Muscle of back (tissue), 11 donors: ENCODE results near the gene AKT3. TPM values are rescaled to one million over a fixed set of nuclear protein-coding genes. Genes with fewer than 3 reads are reported as not detected.
A peak's percentile ranks its signal among the peaks of the same experiment; 100 is the strongest.
"Not testable (repeated sequence)": the region's sequence is repeated elsewhere in the genome, so short reads cannot be mapped to it uniquely, and the experiment has no call there.

Experiments used
- DNase-seq, 3 donors: peaks; one replicate each; pipeline versions ENCODE4 v3.0.0 to v3.0.0-alpha.2; 2013
- polyA plus RNA-seq, 10 donors: library from polyadenylated mRNA; unstranded; fragments of 120-200 nt; gene quantifications; one replicate each; pipeline ENCODE4 v1.2.1, GENCODE V29; 2013; ENCODE audit not compliant: insufficient read length in 10 of 10

AKT3 gene
- polyA plus RNA-seq, 10 donors: 18.3 to 26.9 (median 23.2) TPM

GRCh38 chr1:243786531-243786930 lies 63.5 kb downstream of the AKT3 start:
- DNase-seq: no peak

DNA sequence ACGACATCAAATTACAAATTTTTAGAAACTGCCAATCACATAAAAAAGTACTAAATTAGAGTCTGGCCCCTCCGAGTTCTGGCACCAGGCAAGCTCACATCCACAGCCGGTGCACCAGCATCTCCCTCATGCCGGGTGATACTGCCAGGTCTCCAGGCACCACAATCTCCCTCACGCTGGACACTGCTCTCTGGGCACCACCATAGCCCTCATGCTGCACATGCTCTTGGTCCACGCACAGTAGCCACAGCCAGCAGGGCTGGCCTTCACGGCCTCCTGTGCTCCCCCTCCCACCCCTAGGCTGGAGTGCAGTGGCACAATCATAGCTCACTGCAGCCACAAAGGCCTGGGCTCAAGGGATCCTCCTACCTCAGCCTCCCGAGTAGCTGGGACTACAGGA lies 65.5 kb downstream of the AKT3 start:
- DNase-seq: no peak

- DNase-seq: no peak
Measured at GRCh38 chr1:243783714-243784113, 66.3 kb downstream of the AKT3 start.

- not testable (repeated sequence) for DNase-seq
Measured at GRCh38 chr1:243772361-243773050, 77.5 kb downstream of the AKT3 start.

GRCh38 chr1:243770860-243771259 lies 79.2 kb downstream of the AKT3 start:
- DNase-seq: no peak

DNA sequence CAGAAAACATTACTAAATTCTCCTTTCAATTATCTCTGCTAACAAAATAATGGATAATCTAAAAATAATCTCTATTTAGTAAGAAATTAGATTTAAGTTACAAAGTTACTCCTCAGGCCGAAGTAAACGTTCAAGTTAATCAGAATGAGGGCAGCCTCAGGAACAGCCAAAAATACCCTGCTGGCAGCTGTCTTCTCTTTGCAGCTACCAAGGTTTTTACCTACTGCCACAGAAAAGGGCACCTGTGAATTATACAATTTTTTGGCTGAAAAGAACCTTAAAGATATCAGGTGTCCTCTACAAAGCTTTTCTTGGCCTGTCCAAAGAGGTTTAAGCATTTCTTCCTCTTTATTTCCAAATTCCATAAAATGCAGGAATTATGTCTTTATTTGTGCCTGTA lies 84.4 kb downstream of the AKT3 start:
- no peak for DNase-seq

- no peak for DNase-seq
Measured at GRCh38 chr1:243763806-243764205, 86.2 kb downstream of the AKT3 start.

DNA sequence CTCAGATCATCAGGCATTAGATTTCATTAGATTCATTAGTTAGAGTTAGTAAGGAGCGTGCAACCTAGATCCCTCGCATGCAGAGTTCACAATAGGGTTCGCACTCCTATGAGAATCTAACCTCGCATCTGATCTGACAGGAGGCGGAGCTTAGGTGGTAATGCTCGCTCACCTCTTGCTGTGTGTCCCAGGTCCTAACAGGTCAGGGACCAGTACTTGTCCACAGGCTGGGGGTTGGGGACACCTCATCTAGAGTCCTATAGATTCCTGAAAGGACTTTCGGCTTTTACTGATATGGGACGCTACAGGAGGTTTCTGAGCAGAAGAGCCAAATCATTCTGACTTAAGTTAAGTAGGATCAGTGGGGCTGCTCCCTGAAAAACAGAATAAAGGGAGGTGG lies 91.4 kb downstream of the AKT3 start:
- DNase-seq: no peak

DNA sequence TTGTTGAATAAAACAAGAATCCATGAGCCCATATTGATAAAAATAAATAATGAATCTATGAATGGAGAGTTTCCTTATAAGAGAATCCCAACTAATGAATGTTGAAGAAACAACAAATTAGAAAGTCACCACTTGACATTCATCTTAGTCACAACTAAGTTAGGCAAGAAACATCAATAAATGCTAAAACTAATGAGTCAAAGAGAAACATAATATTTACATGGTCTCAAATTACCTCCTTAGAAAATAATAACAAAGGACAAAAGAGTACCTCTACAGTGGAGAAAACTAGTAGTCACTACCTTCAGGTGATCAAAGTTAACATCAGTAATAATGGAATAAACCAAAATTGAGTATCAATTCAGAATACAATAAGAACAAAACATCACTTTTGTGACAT lies 93.5 kb downstream of the AKT3 start:
- DNase-seq: no peak

DNA sequence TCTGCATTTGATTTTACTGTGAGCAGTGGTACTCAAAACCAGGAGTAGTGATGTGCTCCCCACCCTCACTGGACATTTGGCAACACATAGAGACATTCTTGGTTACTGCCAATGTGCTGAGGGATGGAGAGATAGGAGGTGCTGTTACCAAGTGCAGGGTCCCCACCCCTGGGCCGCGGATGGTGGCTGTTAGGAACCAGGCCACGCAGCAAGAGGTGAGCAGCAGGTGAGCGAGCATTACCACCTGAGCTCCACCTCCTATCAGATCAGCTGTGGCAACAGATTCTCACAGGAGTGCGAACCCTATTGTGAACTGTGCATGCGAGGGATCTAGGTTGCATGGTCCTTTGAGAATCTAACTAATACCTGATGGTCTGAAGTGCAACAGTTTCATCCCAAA lies 95.7 kb downstream of the AKT3 start:
- no peak for DNase-seq

DNA sequence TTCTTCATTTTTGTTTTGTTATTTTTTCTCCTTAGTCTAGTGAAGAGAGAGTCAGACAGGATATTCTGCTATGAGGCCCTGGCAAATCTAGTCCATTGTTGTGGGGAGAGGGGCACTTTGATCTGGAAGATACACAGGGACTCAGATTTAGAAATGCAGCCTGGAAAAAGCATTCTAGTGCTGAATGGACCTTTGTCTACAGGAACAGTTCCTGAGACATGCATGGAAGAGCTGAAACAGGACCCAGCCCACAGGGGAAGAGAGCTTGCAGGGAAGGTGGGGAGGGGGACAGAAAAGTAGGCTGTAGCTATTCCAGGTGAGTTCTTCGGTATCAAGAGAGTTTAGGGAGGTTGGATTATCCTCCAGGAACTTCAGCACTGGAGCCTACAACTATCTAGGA lies 98.5 kb downstream of the AKT3 start:
- DNase-seq: no peak

DNA sequence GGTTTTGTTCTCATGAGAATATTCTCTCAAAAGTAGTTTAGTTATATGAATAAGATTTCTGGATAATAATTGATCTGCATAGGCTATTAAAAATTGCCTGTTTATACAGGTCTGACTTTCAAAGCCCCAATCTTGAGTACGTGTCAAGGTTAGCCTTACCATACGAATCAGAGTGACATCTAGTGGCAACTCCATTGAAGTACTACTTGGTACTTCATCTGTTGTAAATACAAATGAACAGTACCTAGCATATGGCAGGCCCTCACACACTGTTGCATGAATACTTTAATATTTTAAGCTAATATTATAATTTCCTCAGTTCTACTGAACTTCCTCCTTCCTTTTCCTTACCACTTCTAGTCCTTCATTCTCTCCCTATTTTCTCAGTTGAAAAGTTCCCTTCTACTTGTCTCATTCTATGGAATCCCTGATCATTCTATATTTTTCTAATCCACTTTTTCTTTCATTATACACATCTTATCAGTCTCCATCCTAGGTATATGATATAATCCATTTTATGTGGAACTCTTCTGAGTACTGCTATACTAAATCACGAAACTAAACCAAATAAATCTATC lies 101.2 kb downstream of the AKT3 start:
- DNase-seq: peak; percentile 57 to 73 (median 61)

- no peak for DNase-seq
Measured at GRCh38 chr1:243748227-243748626, 101.8 kb downstream of the AKT3 start.

DNA sequence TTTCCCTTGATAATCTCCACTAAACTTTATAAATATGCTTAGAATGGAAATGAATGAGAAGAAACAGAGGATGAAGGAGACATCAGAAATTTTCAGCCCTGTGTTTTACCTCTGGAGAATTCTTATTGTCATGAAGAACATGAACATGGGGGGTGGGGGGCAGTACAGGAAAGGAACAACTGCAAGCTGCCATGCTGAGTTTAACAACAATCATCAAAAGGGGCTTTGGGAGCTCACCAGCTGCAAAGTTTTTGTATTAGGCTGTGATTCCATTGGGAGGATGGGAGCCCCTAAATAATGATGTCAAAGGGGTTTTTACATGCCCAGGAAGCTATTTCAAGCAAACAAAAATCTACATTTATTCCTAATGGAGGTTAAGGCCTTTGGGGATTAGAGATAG lies 103.3 kb downstream of the AKT3 start:
- DNase-seq: no peak

GRCh38 chr1:243745356-243745755 lies 104.7 kb downstream of the AKT3 start:
- DNase-seq: no peak

- no peak for DNase-seq
Measured at GRCh38 chr1:243742819-243743218, 107.2 kb downstream of the AKT3 start.

GRCh38 chr1:243740255-243740999 lies 109.6 kb downstream of the AKT3 start:
- no peak for DNase-seq

DNA sequence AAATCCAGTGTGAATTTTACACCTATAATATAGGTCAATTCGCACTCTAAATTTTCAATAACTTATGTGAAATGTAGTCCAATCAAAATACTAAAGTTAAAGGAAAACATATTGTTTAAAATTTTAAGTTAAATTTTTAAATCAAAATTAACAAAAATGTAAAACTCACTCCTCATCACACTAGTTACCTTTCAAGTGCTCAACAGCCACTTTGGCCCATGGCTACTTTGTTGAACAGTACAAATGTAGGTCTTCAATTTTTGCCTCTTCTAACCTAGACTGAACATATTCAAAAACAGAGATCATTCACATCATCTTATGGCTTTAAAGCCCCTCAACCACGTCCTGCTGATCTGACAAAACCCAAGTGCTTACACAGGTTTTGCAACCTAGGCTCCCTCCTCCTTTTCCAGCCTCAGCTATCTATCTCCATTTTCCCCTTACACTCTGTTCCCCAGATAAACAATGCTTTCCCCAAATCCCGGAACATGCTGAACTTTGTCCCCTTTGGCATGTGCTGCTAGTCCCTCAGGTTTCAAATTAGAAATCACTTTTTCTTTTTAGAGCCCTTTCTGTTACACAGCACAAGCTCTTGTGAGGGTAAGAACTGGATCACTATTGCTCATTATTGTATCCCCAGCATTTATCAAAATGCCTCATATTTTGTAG lies 110.6 kb downstream of the AKT3 start:
- DNase-seq: no peak

GRCh38 chr1:243738020-243738419 lies 112.0 kb downstream of the AKT3 start:
- DNase-seq: no peak

DNA sequence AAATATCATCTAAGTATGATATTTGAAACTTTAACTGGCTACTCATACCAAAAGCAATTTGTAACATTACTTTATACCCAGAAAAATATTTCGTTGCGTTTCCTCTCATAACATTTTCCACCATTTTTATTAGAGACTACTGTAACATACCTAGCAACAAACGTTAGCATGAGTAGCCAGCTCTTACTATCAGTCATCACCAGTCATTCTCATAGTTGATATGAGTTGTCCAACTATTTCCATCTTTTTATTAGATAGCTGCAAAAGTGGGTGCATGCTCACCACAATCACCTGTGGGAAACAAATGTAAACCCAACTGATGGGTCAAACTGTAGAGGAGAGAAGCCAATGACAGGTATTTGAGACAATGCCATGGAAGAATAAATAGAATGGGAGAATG lies 114.6 kb downstream of the AKT3 start:
- no peak for DNase-seq

GRCh38 chr1:243734308-243734695 lies 115.7 kb downstream of the AKT3 start:
- DNase-seq: no peak

DNA sequence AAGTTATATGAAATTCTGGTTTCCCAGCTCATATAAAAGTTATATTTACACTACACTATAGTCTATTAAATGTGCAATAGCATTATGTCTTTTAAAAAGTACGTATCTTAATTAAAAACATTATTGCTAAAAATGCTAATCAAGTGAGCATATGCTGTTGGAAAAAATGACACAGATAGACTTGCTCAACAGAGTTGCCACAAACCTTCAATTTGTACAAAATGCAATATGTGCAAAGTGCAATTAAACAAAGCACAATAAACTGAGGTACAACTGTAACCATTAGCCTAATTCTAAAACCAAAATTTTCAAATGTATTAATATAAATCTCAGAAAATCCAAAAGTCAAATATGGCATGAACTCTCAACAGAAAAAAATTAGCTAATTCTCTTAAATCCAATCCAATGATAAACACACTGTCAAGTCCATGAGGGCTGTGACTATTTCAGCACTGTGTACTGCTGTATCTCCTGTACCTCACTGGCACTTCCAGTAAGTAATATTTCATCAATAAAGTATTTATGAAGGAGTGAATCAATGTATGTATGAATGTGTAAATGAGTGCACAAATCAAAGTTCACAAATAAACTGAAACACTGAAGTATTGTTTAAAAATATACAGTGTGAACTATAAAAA lies 116.3 kb downstream of the AKT3 start:
- no peak for DNase-seq
